Vagina (tissue), 2 donors: ENCODE data around the gene CD52.

Experiments used
- POLR2A ChIP-seq, 2 donors: fragments of 450-650 bp; IDR thresholded peaks; one replicate each; pipeline ENCODE4 v1.6.1; 2017; ENCODE audit warnings: antibody characterized with exemption in 2 of 2, mild to moderate bottlenecking in 2 of 2, moderate library complexity in 2 of 2
- POLR2AphosphoS5 ChIP-seq, 2 donors: sonication (generic); formaldehyde crosslinking; IDR thresholded peaks; one replicate each; pipeline ENCODE4 v1.9.0; 2017; ENCODE audit warnings: antibody characterized with exemption in 2 of 2, mild to moderate bottlenecking in 2 of 2, low read depth in 1 of 2; ENCODE audit not compliant: insufficient read depth in 1 of 2
- TF ChIP-seq, protein P1 (sequence below), 3 experiments: fragments of 450-650 bp in 2 of 3; fragments of 200-600 bp in 1 of 3; sonication (generic) in 1 of 3; IDR thresholded peaks; one replicate each; pipeline ENCODE4 v1.5.1; 2017 to 2019; ENCODE audit warnings: antibody characterized with exemption in 3 of 3, mild to moderate bottlenecking in 2 of 3, moderate library complexity in 2 of 3

DNA sequence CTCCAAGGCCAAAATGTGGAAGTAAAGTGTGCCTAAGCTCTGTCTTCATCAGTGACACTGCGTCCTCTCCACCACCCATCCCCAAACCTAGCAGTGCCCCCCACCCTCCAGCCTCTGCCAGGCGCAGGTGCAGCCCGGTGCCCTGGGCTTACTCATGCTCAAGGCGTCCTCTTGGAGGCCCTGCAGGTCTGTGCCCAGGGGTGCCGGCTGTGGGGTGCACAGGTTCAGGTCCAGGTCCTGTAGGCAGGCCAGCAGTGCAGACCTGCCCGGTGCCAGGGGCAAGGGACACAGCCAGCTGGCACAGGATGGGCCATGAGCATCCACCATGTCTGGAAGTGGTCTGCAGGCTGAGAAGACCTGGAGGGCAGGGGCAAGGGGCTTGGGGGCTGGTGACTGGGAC lies 49.7 kb downstream of the CD52 start:
- TF ChIP-seq, protein P1, sequence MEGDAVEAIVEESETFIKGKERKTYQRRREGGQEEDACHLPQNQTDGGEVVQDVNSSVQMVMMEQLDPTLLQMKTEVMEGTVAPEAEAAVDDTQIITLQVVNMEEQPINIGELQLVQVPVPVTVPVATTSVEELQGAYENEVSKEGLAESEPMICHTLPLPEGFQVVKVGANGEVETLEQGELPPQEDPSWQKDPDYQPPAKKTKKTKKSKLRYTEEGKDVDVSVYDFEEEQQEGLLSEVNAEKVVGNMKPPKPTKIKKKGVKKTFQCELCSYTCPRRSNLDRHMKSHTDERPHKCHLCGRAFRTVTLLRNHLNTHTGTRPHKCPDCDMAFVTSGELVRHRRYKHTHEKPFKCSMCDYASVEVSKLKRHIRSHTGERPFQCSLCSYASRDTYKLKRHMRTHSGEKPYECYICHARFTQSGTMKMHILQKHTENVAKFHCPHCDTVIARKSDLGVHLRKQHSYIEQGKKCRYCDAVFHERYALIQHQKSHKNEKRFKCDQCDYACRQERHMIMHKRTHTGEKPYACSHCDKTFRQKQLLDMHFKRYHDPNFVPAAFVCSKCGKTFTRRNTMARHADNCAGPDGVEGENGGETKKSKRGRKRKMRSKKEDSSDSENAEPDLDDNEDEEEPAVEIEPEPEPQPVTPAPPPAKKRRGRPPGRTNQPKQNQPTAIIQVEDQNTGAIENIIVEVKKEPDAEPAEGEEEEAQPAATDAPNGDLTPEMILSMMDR (IDR thresholded peaks at IDR 0.05) = no peak
- TF ChIP-seq POLR2AphosphoS5 (IDR thresholded peaks at IDR 0.05; ENCODE audit: insufficient read depth in 1 of 2, low read depth in 1 of 2) = no peak
- no peak for TF ChIP-seq POLR2A (IDR thresholded peaks at IDR 0.05)
